GM12878 (cell line): ENCODE data around the gene MAP2K2. TPM values are rescaled to one million over a fixed set of nuclear protein-coding genes. Genes with fewer than 3 reads are reported as not detected.
"Not testable (repeated sequence)": the region's sequence is repeated elsewhere in the genome, so short reads cannot be mapped to it uniquely, and the experiment has no call there.

Experiments used
- ATAC-seq: fragments of 200-7000 bp; cut with Tn5 transposase; 3 replicates; pipeline ENCODE4 v1.9.1; 2020; ENCODE audit warnings: mild to moderate bottlenecking, moderate library complexity
- BruUV-seq: library from RNA; stranded (reverse); fragments of 400-500 nt; replicated peaks from 2 replicates; lab custom pipeline; 2021; lab: Mats Ljungman, UMichigan
- CTCF ChIA-PET: fragments of 300-600 bp; sonication (Branson Sonifier 250); formaldehyde crosslinking; extraction: SDS; loops from one replicate; lab custom pipeline; 2021; ENCODE audit warnings: inconsistent platforms; lab: Yijun Ruan, JAX
- POLR2A ChIA-PET: fragments of 350-600 bp; formaldehyde crosslinking; extraction: SDS; loops from one replicate; lab custom pipeline; 2021; ENCODE audit warnings: inconsistent platforms; lab: Charles Lee
- RAD21 ChIA-PET: fragments of 300-600 bp; sonication (Branson Sonifier 250); formaldehyde crosslinking; loops from one replicate; lab custom pipeline; 2023; ENCODE audit warnings: antibody characterized with exemption; ENCODE audit not compliant: unreplicated experiment; lab: Charles Lee
- SMC1A ChIA-PET: fragments of 300-600 bp; sonication (Branson Sonifier 250); formaldehyde crosslinking; loops from one replicate; lab custom pipeline; 2023; ENCODE audit not compliant: unreplicated experiment, uncharacterized antibody; lab: Charles Lee
- DNase-seq: peaks from one replicate; pipeline ENCODE4 v3.0.0-alpha.2; 2011; ENCODE audit warnings: low read depth, low spot score
- FAIRE-seq: peaks from 3 replicates; lab custom pipeline; 2011; peaks lifted over from hg19 to GRCh38; lab: Jason Lieb, UNC
- H2AFZ ChIP-seq: 2 replicates; pipeline ENCODE4 v1.6.0; 2011; ENCODE audit warnings: low read depth, low read length, control low read depth; ENCODE audit not compliant: control insufficient read depth
- H3K27ac ChIP-seq: 2 replicates; pipeline ENCODE4 v1.5.1; 2011; ENCODE audit warnings: control low read depth; ENCODE audit not compliant: control insufficient read depth, insufficient read depth
- H3K27me3 ChIP-seq, 2 experiments: replicated peaks in 1 of 2; 2 replicates each; pipeline versions ENCODE4 v1.6.0 to v1.6.1; 2011; ENCODE audit warnings: low read length in 1 of 2; ENCODE audit not compliant: control insufficient read depth in 2 of 2, insufficient read depth in 2 of 2
- H3K36me3 ChIP-seq, 2 experiments: 2 replicates each; pipeline ENCODE4 v1.5.1; 2011; ENCODE audit warnings: low read length in 1 of 2; ENCODE audit not compliant: control insufficient read depth in 2 of 2, insufficient read depth in 2 of 2
- H3K4me1 ChIP-seq: 2 replicates; pipeline ENCODE4 v1.6.1; 2011; ENCODE audit warnings: mild to moderate bottlenecking, low read length, moderate library complexity, mixed read lengths; ENCODE audit not compliant: control insufficient read depth, insufficient read depth
- H3K4me2 ChIP-seq: 2 replicates; pipeline ENCODE4 v1.6.0; 2011; ENCODE audit warnings: control low read depth; ENCODE audit not compliant: control insufficient read depth, insufficient read depth
- H3K4me3 ChIP-seq: fragments of 200-600 bp; sonication (generic); 2 replicates; pipeline ENCODE4 v1.5.1; 2016
- H3K79me2 ChIP-seq: 2 replicates; pipeline ENCODE4 v1.6.0; 2011; ENCODE audit warnings: low read length; ENCODE audit not compliant: control insufficient read depth, insufficient read depth
- H3K9ac ChIP-seq: 2 replicates; pipeline ENCODE4 v1.8.0; 2011; ENCODE audit warnings: low read length, control low read depth, mixed read lengths; ENCODE audit not compliant: control insufficient read depth, insufficient read depth
- H3K9me3 ChIP-seq: replicated peaks from 3 replicates; pipeline ENCODE4 v1.5.1; 2011; ENCODE audit warnings: mild to moderate bottlenecking, low read length; ENCODE audit not compliant: control insufficient read depth, insufficient read depth
- H4K20me1 ChIP-seq: 2 replicates; pipeline ENCODE4 v1.6.0; 2011; ENCODE audit not compliant: control insufficient read depth, insufficient read depth
- CTCF ChIP-seq, 3 experiments: IDR thresholded peaks in 2 of 3; conservative IDR thresholded peaks in 1 of 3; 2 replicates each; pipeline ENCODE4 v1.5.1; 2011; ENCODE audit warnings: low read depth in 3 of 3, low read length in 3 of 3, mild to moderate bottlenecking in 3 of 3, control low read depth in 2 of 3, moderate library complexity in 2 of 3, inconsistent platforms in 1 of 3, mixed read lengths in 1 of 3; ENCODE audit not compliant: control insufficient read depth in 2 of 3, insufficient read depth in 1 of 3; ENCODE audit errors: extremely low read depth in 1 of 3
- NFYB ChIP-seq: IDR thresholded peaks from 2 replicates; pipeline ENCODE4 v1.6.1; 2011; ENCODE audit warnings: low read depth, mild to moderate bottlenecking, low read length, improper control_type of control experiment, moderate library complexity; ENCODE audit not compliant: insufficient read depth
- RAD21 ChIP-seq: IDR thresholded peaks from 2 replicates; pipeline ENCODE4 v1.6.1; 2011; ENCODE audit warnings: mild to moderate bottlenecking, low read depth, low read length, moderate library complexity; ENCODE audit not compliant: insufficient read depth
- SMC3 ChIP-seq: IDR thresholded peaks from 2 replicates; pipeline ENCODE4 v1.6.1; 2011; ENCODE audit warnings: low read length, improper control_type of control experiment, borderline replicate concordance
- WGBS: methylation state at CpG from one replicate; pipeline ENCODE4 v1.1.6; 2016; ENCODE audit warnings: low lambda C conversion rate; ENCODE audit not compliant: insufficient replicate concordance, insufficient coverage; ENCODE audit errors: missing lambda C conversion rate; 5-methylcytosine and 5-hydroxymethylcytosine counted together
- in situ Hi-C: fragments of 300-500 bp; cut with MboI; formaldehyde crosslinking; loops from 9 replicates; pipeline ENCODE4 v1.14.3; 2018; ENCODE audit warnings: mixed read lengths
- intact Hi-C: fragments of 100-400 bp; cut with micrococcal nuclease; formaldehyde crosslinking; loops from one replicate; pipeline ENCODE4 v1.14.2; 2022; ENCODE audit not compliant: unreplicated experiment
- polyA plus RNA-seq, 11 experiments: library from polyadenylated mRNA; depleted of rRNA in 4 of 11; unstranded in 6 of 11; stranded (reverse) in 5 of 11; fragments of >200 nt; fragmentation: Nextera tagmentation in 4 of 11; fragmentation: Illumina TruSeq in 1 of 11; extraction: Ambion mirVana in 4 of 11; extraction: Trizol in 1 of 11; gene quantifications; 1 replicate in 1 of 11; 2 replicates in 10 of 11; pipeline versions ENCODE4 v1.2.1 to v1.2.3, GENCODE V29; 2011 to 2016; ENCODE audit warnings: inconsistent platforms in 2 of 11, missing spikeins in 2 of 11, low read depth in 1 of 11
- total RNA-seq, 4 experiments: library from RNA; depleted of rRNA in 3 of 4; stranded (reverse); fragments of >200 nt in 3 of 4; fragmentation: Illumina TruSeq in 1 of 4; extraction: Trizol in 1 of 4; gene quantifications; 2 replicates each; pipeline versions ENCODE4 v1.2.1 to v1.2.3, GENCODE V29; 2013 to 2021

The MAP2K2 gene
- total and polyA plus RNA-seq, 10 of the 15 experiments (the other 5 are each of a cell fraction or from before 2014, with no cell fraction given): 1.00 to 210 (median 53.5) TPM

- H3K27me3 ChIP-seq, FAIRE-seq, intact Hi-C loops, H2AFZ ChIP-seq, H3K4me3 ChIP-seq, H3K9ac ChIP-seq, BruUV-seq, H3K9me3 ChIP-seq, ATAC-seq, H3K4me2 ChIP-seq, DNase-seq, H3K36me3 ChIP-seq, in situ Hi-C loops, H4K20me1 ChIP-seq, H3K4me1 ChIP-seq, RAD21 ChIA-PET, H3K79me2 ChIP-seq, H3K27ac ChIP-seq: not testable (repeated sequence)
- ChIA-PET POLR2A (interaction anchor here (0.6 to 0.8 kb wide), 2 partner anchors 9 to 136 kb away, joined by 4 to 5 read pairs; no protein-coding TSS in a partner anchor), CTCF (interaction anchor here (0.6 to 5.5 kb wide), 6 partner anchors 9 to 65 kb away, joined by 3 to 63 read pairs (median 3); no protein-coding TSS in a partner anchor), SMC1A (interaction anchor here (0.8 to 1.2 kb wide), 2 partner anchors 64 to 234 kb away, joined by 3 read pairs; no protein-coding TSS in a partner anchor)
- WGBS: 7% methylated on average over 1 of the region's 1 CpG
Observed at GRCh38 chr19:4142916-4143315, 19.0 kb upstream of the MAP2K2 start.

GRCh38 chr19:4140237-4140711 is 16.4 kb upstream of the MAP2K2 start:
- H3K36me3 ChIP-seq: no peaks in the 10 kb centered on the region
- ChIA-PET SMC1A (interaction anchor here (0.6 to 2.2 kb wide), 13 partner anchors 14 to 155 kb away, joined by 3 to 26 read pairs (median 3); partner anchors contain the start of gene EEF2), CTCF (interaction anchor here (0.6 to 5.5 kb wide), 50 partner anchors 8 to 458 kb away, joined by 3 to 66 read pairs (median 4); partner anchors contain the start of genes ANKRD24, CREB3L3, EBI3 and EEF2), RAD21 (interaction anchor here (0.6 to 2.4 kb wide), 19 partner anchors 8 to 155 kb away, joined by 3 to 15 read pairs (median 3); partner anchors contain the start of genes CREB3L3 and EEF2), POLR2A (interaction anchor here (1.0 to 1.6 kb wide), 5 partner anchors 26 to 155 kb away, joined by 3 to 7 read pairs (median 3); partner anchors contain the start of gene EEF2)
- peak overlapping the region; percentile 25; the same call in 1 of the 2 replicates for H3K4me2 ChIP-seq
- H3K4me3 ChIP-seq: no peak overlapping the region
- in situ Hi-C loops (no loop called here), intact Hi-C loops (loop anchor here (1.0 kb wide), 1 partner anchor 68 kb away; no protein-coding TSS in a partner anchor)
- H3K79me2 ChIP-seq: no peaks in the 10 kb centered on the region
- peak; percentile 67 to 82 (median 75) for TF ChIP-seq CTCF (IDR thresholded peaks at IDR 0.05 in 2 of 3, conservative IDR thresholded peaks at IDR 0.05 in 1 of 3; ENCODE audit: control insufficient read depth in 2 of 3, extremely low read depth in 1 of 3, insufficient read depth in 1 of 3, low read depth in 3 of 3, low read length in 3 of 3)
- no peak for TF ChIP-seq NFYB
- TF ChIP-seq RAD21: peak; percentile 56
- TF ChIP-seq SMC3: peak; percentile 39; the same call in 1 of the 2 replicates
- H2AFZ ChIP-seq: no peak overlapping the region
- no peak overlapping the region for H3K9ac ChIP-seq
- H3K27ac ChIP-seq: no peak overlapping the region
- ATAC-seq (peak; percentile 95), FAIRE-seq (peak; percentile 82), DNase-seq (no peak)
- peaks cover 4% of the 10 kb centered on the region; the same call in 1 of the 2 replicates for H3K4me1 ChIP-seq
- H3K9me3 ChIP-seq: no peaks in the 10 kb centered on the region
- H3K27me3 ChIP-seq: no peaks in the 10 kb centered on the region
- no peaks in the 10 kb centered on the region for H4K20me1 ChIP-seq
- BruUV-seq: no TSS peak
- 20% methylated on average over 12 of the region's 12 CpGs for WGBS
